ENCODE measurements around the gene FARS2.

DNA sequence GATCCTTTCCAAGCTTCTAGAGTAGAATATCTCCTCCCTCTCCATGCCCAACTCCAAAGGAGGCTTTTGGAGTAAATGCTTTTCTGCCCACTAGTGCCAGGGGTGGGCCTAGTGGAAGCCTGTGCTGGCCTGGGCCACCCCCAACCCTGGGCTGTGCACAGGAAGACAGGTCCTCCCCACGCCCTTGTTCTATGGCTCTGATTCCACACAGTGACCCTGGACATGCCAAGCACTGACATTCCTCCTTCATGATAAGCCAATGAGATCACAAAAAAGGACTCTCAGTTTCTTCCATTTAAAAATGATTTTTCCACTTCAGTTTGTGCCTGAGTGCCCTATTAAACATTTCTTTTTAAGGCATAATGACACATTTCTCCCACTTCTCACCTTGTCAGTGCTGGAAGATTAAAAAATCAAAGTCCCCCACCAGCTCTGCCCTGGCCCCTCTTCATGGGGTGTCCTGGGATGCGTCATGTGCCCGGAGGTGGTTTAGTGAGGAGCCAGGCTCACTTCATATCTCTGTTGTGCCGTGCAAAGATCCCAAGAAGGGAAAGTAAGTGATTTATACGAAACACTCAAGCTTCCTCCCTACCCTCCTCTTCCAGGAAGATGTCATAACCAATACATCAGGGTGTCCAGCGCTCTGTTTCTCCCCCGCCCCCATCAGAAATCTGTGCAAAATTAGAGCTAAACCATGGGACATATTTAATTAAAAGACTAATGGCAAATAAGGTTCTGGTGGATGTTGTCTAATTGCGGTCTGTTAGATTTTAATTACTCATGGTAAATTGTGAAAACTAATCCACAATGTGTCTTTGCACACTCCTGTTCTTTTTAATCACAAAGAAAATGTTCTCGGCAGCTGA, 490.4 kb downstream of the FARS2 start:
- TF ChIP-seq, protein P1, sequence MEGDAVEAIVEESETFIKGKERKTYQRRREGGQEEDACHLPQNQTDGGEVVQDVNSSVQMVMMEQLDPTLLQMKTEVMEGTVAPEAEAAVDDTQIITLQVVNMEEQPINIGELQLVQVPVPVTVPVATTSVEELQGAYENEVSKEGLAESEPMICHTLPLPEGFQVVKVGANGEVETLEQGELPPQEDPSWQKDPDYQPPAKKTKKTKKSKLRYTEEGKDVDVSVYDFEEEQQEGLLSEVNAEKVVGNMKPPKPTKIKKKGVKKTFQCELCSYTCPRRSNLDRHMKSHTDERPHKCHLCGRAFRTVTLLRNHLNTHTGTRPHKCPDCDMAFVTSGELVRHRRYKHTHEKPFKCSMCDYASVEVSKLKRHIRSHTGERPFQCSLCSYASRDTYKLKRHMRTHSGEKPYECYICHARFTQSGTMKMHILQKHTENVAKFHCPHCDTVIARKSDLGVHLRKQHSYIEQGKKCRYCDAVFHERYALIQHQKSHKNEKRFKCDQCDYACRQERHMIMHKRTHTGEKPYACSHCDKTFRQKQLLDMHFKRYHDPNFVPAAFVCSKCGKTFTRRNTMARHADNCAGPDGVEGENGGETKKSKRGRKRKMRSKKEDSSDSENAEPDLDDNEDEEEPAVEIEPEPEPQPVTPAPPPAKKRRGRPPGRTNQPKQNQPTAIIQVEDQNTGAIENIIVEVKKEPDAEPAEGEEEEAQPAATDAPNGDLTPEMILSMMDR (IDR thresholded peaks at IDR 0.05) = no peak
- no peak for TF ChIP-seq POLR2A (IDR thresholded peaks at IDR 0.05)

Data from vagina (tissue), 2 donors.